Left lobe of liver (tissue), 2 donors: Measurements from ENCODE around the gene ENPP4. TPM values are rescaled to one million over a fixed set of nuclear protein-coding genes. Genes with fewer than 3 reads are reported as not detected.
A peak's percentile ranks its signal among the peaks of the same experiment; 100 is the strongest.
"Not testable (repeated sequence)": the region's sequence is repeated elsewhere in the genome, so short reads cannot be mapped to it uniquely, and the experiment has no call there.

Source experiments
- ATAC-seq: fragments of 200-7000 bp; cut with Tn5 transposase; one replicate; pipeline ENCODE4 v1.9.1; 2020; ENCODE audit warnings: mild to moderate bottlenecking, moderate library complexity
- DNase-seq: peaks from one replicate; pipeline ENCODE4 v3.0.0-alpha.2; 2020; ENCODE audit warnings: low spot score
- total RNA-seq: library from RNA; stranded (reverse); gene quantifications from one replicate; pipeline ENCODE4 v1.2.1, GENCODE V29; 2021
- donor health status: DM: no; HTN: no; CAD: no; lungs with moderate emphysema.
- donor health status: DM: no; HTN: yes; CAD: no.

ENPP4 gene
- total RNA-seq, 1 donor from 2014 or later: 3.8 TPM

DNA sequence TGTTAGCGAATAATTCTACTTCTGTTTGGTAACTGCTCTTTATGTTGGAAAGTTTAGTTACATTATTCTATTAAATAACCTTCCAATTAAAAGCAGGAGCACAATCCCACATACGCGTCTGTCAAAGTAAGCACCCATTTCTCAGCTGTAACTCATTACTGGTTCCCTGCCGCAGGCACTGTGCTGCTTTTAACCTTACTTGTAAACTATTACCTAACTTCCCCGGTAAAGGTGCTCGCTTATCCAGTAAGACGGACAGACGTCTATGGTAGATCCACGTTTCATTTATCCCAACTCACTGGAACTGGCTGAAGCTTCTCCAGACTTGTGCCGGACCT lies 529 bp upstream of the ENPP4 start:
- ATAC-seq (no peak), DNase-seq (no peak)

DNA sequence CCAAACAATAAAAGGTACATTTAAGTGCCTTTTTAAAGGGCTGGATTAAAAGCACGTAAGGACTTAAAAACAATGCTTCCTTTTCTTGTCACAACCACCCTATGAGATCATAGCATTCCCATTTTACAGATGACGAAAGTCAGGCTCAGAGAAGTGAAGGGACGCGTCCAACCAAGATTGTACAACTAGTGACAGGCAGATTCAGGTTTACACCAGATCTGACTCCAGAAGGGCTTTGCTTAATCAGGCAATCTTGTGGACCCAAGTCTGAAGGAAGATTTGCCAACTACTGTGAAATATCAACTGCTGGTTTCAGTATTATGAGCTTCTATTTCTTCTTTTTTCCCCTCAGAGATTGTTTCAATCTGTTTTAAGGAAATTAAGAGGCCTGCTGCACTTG lies 877 bp downstream of the ENPP4 start:
- no peak for ATAC-seq
- DNase-seq: no peak

DNA sequence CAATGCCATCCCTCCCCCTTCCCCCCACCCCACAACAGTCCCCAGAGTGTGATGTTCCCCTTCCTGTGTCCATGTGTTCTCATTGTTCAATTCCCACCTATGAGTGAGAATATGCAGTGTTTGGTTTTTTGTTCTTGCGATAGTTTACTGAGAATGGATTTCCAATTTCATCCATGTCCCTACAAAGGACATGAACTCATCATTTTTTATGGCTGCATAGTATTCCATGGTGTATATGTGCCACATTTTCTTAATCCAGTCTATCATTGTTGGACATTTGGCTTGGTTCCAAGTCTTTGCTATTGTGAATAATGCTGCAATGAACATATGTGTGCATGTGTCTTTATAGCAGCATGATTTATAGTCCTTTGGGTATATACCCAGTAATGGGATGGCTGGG lies 1.5 kb downstream of the ENPP4 start:
- DNase-seq, ATAC-seq: not testable (repeated sequence)

GRCh38 chr6:46134216-46134615 lies 4.4 kb downstream of the ENPP4 start:
- DNase-seq (no peak), ATAC-seq (no peak)

- ATAC-seq (no peak), DNase-seq (no peak)
Measured at GRCh38 chr6:46135176-46135575, 5.4 kb downstream of the ENPP4 start.

GRCh38 chr6:46136831-46137230 lies 7.0 kb downstream of the ENPP4 start:
- ATAC-seq (no peak), DNase-seq (no peak)

DNA sequence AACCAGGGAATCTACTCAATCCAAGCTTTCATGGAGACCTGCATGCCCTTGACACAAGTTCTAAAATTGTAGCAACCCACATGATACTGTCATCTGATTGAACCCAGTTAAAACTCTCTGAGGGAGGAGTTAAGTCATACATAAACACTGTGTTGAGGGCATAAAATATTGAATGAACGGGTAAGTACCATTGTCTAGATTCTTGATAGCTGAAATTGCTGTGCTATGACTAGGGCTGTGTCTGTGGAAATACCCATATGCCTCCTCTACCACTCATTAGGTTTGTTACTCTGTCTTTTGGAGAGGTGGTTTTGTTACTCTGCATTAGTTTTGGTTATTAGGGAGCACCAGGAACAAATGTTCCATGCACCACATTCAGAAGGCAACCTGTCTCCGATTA lies 7.6 kb downstream of the ENPP4 start:
- ATAC-seq: no peak

GRCh38 chr6:46138281-46138680 lies 8.5 kb downstream of the ENPP4 start:
- ATAC-seq: no peak
- DNase-seq: no peak

More for the DNA sequence above, 7.6 kb downstream of the ENPP4 start:
- no peak for DNase-seq

- DNase-seq (no peak), ATAC-seq (no peak)
Measured at GRCh38 chr6:46144270-46144669, 14.5 kb downstream of the ENPP4 start.

DNA sequence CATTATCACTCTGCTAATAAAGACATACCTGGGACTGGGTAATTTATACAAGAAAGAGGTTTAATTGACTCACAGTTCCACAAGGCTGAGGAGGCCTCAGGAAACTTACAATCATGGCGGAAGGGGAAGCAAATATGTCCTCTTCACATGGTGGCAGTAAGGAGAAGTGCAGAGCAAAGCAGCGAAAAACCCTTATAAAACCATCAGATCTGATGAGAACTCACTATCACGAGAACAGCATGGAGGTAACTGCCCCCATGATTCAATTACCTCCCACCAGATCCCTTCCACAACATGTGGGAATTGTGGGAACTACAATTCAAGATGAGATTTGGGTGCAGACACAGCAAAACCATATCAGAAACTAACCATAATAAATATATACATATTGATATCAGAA lies 19.3 kb downstream of the ENPP4 start:
- not testable (repeated sequence) for DNase-seq, ATAC-seq

- no peak for ATAC-seq
- DNase-seq: no peak
Measured at GRCh38 chr6:46156701-46157100, 26.9 kb downstream of the ENPP4 start.

DNA sequence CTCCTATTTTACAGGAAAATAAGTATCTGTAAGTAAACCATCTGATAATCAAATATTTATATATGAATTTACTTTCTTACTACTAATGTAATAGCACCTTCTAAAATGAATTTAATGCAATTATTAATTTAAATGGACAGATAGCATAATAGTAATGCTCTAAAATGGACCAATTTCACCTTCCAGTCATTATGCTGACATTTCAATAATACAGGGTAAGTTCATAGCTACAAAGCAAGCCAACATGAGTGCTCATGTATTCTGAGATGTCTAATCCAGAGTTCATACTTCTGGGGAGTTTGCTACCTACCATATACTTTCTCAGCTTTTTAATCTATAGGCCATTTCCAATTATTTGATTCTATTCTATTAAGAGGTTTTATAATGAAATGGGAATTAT lies 29.4 kb downstream of the ENPP4 start:
- DNase-seq (no peak), ATAC-seq (no peak)

DNA sequence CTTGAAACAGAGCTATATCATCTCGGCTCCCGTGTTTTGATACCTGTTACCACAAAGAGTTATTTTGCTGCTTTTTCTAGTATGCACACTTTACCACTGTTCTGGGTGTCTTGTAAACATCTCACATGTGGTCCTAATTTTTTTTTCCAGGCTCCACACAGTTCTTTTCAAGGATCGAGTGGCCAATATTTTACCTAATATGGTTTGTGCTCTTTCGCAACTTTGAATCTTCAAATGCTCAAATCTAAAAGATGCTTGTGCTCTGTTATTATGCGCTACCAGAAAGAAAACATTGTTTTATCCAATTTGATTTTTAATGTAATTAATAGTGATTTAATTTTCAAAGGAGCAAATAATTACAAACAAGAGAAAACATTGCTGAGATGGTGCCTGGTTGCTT lies 30.3 kb downstream of the ENPP4 start:
- ATAC-seq: no peak
- DNase-seq: no peak

DNA sequence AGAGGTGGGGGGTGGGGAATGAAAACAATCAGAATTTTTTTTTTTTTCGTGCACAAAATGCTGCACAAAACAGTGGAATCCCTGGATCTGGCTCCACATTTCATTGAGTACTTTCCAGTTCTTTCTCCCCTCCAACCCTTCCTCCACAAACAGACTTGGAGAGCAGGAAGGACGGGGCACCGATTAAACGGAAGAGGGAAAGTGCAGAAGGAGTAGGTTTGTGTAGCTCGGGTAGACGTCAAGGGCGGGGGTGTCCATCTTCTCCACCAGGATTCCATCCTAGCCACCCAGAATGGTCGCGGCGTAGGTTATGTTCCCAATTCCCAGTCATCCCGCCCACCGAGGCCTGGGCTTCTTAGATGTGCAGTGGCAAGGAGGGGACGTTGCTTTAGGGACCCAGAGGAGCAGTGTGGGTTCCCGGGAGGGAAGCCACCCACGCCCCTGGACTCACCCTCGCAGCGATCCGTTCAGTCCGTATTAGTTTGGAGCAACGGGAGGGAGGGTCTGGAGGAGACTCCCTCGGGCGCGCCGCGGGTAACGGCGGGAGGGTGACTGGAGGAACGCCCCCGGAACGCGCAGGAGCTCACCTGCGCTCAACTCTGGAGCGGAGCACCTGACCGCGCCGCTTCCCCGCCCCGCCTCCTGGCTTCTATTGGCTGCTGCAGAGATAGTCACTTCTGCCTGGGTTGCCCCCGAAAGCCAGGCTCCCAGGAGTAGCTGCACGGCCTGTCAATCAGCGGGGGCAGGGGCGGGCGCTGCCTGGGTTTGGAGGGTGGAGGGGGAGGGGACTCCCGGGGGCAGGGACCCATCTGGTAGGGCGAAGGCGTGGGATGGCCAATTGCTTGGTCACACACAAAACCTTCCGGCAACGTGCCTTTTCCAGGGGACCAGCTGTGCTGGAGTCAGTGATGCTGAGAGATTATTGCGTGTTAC lies 40.8 kb downstream of the ENPP4 start, which contains the start of gene ENPP5:
TSS of gene ENPP5 (minus strand) at position 624 of the 933 bp plus-strand sequence. CDS start 2,718 bp downstream, outside the sequence.
- ATAC-seq (peak; percentile 80), DNase-seq (peak; percentile 51)

GRCh38 chr6:46172176-46172575 lies 42.4 kb downstream of the ENPP4 start:
- DNase-seq (no peak), ATAC-seq (no peak)

GRCh38 chr6:46174904-46175303 lies 45.1 kb downstream of the ENPP4 start:
- no peak for DNase-seq
- no peak for ATAC-seq

DNA sequence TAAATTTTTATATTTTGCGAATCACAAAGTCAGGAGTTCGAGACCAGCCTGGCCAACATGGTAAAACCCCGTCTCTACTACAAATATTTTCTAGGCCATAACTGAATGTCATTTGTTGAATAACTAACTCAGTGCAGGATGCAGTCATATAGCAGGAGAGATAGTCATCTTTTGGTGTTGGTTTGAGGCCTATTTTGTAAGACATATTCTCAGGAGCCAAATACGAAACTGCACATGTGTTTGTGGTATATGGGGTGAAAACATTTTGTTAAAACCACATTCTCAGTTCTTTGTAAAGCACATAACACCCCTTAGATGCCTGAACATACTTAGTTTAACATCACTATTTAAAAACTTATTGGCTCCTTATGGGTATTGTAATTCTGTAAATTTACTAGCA lies 45.7 kb downstream of the ENPP4 start:
- no peak for DNase-seq
- ATAC-seq: no peak

GRCh38 chr6:46175976-46176375 lies 46.2 kb downstream of the ENPP4 start:
- DNase-seq: no peak
- no peak for ATAC-seq

DNA sequence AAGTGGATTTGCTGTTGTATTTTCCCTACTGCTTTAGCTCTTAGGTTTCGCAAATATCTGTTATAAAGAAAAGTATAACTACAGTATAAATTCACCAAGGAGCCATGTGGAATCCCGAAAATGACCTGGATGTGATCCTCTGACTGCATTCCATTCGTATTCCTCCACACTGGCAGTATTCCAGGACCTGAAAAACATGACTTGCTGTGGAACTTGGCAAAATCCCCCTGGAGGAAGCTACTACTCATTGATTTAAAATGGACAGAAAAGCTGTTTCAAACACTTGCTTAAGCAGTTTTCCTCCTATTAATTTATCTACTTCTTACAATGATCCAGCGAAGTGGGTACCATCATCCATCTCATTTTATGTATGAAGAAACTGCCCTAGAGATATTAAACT lies 54.3 kb downstream of the ENPP4 start:
- ATAC-seq (no peak), DNase-seq (no peak)

GRCh38 chr6:46186583-46186982 lies 56.8 kb downstream of the ENPP4 start:
- ATAC-seq (no peak), DNase-seq (no peak)

- DNase-seq (no peak), ATAC-seq (no peak)
Measured at GRCh38 chr6:46189726-46190125, 59.9 kb downstream of the ENPP4 start.

- ATAC-seq: no peak
- no peak for DNase-seq
Measured at GRCh38 chr6:46190889-46191288, 61.1 kb downstream of the ENPP4 start.

- ATAC-seq (no peak), DNase-seq (no peak)
Measured at GRCh38 chr6:46191961-46192360, 62.2 kb downstream of the ENPP4 start.
